Brain pericyte (primary cell): ENCODE data around the gene KCND1.

Source experiments
- DNase-seq: peaks from one replicate; pipeline ENCODE4 v3.0.0-alpha.2; 2012; ENCODE audit warnings: low read depth, low spot score

The KCND1 gene

DNA sequence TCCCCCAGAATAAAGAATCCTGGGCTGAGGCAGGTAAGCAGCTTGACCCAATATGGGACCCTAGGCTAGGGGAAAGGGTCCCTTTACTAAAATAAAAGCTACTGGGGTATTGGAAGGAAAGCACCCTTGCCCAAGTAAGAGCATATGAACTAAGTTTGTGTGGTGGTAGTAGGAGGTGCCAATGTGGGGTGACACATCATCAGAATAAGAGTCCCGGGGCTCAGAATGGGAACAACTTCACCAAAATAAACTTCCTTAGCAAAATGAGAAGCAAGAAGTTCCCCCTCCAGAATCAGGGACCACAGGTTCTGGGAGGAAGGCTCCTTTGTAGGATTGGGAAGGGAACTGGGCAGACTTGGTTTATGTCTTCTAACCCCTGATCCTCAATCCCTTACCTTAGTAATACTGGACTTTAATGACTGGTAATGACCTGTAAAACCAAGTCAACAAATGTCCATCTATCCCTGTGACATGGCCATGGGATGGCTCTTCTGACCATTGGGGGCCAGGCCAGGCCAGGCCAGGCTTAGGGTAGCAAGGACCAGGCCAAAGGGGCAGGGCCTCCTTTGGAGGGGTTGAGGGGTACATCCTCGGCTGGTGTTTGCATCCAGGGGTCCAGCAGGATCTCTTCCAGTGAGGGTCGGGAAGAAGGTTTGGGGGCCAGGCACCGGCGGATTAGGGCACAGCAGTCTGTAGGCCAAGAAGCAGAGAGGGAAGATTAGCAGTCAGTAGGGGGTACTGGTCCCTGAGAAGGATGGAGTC, 57.9 kb downstream of the KCND1 start:
- DNase-seq, result no peak

DNA sequence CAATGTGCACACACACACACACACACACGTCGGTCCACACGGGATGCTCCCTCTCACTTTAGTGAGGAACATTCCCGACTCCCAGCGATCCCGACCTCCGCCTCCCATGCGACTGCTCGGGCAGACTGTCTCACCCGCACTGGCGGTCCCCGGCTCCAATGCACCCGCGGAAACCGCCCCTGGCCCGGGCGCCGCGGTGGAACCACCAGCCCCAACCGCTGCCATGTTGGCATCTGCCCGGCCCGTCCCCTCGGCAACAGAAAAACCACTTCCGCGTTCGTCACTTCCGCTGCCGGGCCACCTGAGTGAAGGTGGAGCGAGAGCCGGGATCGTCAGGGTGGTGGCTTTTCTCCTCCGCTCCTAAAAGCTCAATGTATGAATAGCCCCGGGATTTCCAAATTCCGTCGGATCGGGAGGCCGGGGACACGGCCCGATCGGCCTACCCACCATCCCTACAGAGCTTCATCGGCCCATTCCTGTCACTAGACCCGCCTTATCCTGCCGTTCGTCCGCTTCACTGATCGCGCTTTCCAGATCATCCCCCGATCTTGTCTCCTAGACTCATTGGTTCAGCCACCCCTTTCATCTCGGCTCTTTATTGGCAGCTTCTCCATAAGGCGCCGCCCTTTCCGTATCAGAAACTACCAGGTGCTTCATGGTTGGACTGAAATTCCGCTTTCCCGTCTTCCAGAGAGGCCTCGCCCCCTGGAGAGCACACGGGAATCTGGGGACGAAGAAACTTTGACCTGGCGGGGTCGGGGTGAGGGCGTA, 60.0 kb downstream of the KCND1 start, which contains the start of gene SLC35A2:
TSS of gene SLC35A2 (minus strand) at position 235 of the 771 bp plus-strand sequence. CDS start at position 225, 10 bp downstream.
- DNase-seq, result no peak
